GM19043 (cell line): ENCODE results near the gene ST6GAL1.
"Not testable (repeated sequence)": the region's sequence is repeated elsewhere in the genome, so short reads cannot be mapped to it uniquely, and the experiment has no call there.

Experiments used
- ATAC-seq: cut with Tn5 transposase; IDR thresholded peaks from one replicate; pipeline ENCODE4 v1.9.1; 2021; ENCODE audit warnings: low read depth; ENCODE audit not compliant: unreplicated experiment

Gene ST6GAL1

GRCh38 chr3:187017511-187018230 is 87.3 kb downstream of the ST6GAL1 start:
- no peak for ATAC-seq

- ATAC-seq = no peak
Observed at GRCh38 chr3:187019542-187020072, 89.3 kb downstream of the ST6GAL1 start.

- no peak for ATAC-seq
Observed at GRCh38 chr3:187020376-187020775, 90.0 kb downstream of the ST6GAL1 start.

- ATAC-seq = peak; percentile 53
Observed at GRCh38 chr3:187021748-187022402, 91.5 kb downstream of the ST6GAL1 start.

- no peak for ATAC-seq
Observed at GRCh38 chr3:187022403-187023029, 92.2 kb downstream of the ST6GAL1 start.

GRCh38 chr3:187023340-187023739 is 93.0 kb downstream of the ST6GAL1 start:
- ATAC-seq = not testable (repeated sequence)

GRCh38 chr3:187024536-187025226 is 94.4 kb downstream of the ST6GAL1 start:
- no peak for ATAC-seq

- no peak for ATAC-seq
Observed at GRCh38 chr3:187025254-187025655, 94.9 kb downstream of the ST6GAL1 start.

GRCh38 chr3:187025656-187026316 is 95.5 kb downstream of the ST6GAL1 start:
- ATAC-seq = no peak

GRCh38 chr3:187026317-187026670 is 96.0 kb downstream of the ST6GAL1 start:
- no peak for ATAC-seq

GRCh38 chr3:187027531-187028278 is 97.4 kb downstream of the ST6GAL1 start:
- no peak for ATAC-seq

- ATAC-seq = no peak
Observed at GRCh38 chr3:187031934-187032333, 101.6 kb downstream of the ST6GAL1 start.

- no peak for ATAC-seq
Observed at GRCh38 chr3:187036394-187036793, 106.1 kb downstream of the ST6GAL1 start.

GRCh38 chr3:187039100-187039722 is 108.9 kb downstream of the ST6GAL1 start:
- no peak for ATAC-seq

GRCh38 chr3:187039723-187040414 is 109.5 kb downstream of the ST6GAL1 start:
- ATAC-seq = no peak

- no peak for ATAC-seq
Observed at GRCh38 chr3:187040516-187041361, 110.4 kb downstream of the ST6GAL1 start.

- peak; percentile 49 for ATAC-seq
Observed at GRCh38 chr3:187041362-187042307, 111.3 kb downstream of the ST6GAL1 start.
